ENCODE results near the gene SYNDIG1L.
"Not testable (repeated sequence)": the region's sequence is repeated elsewhere in the genome, so short reads cannot be mapped to it uniquely, and the experiment has no call there.

The SYNDIG1L gene

GRCh38 chr14:74426202-74426582 lies at the start of gene SYNDIG1L:
Gene SYNDIG1L, minus strand, starts transcription at chr14:74426210. Its CDS starts 16,466 bp downstream, at chr14:74409744.
- DNase-seq: no peak

GRCh38 chr14:74475678-74476077 lies 49.7 kb upstream of the SYNDIG1L start:
- no peak for DNase-seq

DNA sequence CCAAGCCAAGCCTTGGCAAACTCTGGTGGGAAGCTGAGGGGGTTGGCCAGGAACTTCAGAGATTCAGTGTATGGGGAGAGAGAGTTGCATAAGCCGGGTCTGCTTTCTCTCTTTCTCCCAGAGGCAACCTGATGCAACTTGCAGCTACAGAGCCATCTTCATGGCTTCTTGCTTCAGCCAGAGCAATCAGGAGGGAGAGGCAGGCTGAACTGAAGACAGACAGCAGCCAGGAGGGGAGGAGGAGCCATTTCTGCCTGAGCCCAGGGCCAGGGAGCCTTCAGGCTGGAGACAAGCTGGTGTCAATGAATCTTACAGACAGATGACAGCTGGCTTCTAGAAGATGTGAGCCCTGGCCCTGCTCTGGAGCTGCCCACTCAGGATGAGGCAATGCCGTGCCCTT lies 48.4 kb upstream of the SYNDIG1L start:
- no peak for DNase-seq

GRCh38 chr14:74472601-74473000 lies 46.6 kb upstream of the SYNDIG1L start:
- no peak for DNase-seq

DNA sequence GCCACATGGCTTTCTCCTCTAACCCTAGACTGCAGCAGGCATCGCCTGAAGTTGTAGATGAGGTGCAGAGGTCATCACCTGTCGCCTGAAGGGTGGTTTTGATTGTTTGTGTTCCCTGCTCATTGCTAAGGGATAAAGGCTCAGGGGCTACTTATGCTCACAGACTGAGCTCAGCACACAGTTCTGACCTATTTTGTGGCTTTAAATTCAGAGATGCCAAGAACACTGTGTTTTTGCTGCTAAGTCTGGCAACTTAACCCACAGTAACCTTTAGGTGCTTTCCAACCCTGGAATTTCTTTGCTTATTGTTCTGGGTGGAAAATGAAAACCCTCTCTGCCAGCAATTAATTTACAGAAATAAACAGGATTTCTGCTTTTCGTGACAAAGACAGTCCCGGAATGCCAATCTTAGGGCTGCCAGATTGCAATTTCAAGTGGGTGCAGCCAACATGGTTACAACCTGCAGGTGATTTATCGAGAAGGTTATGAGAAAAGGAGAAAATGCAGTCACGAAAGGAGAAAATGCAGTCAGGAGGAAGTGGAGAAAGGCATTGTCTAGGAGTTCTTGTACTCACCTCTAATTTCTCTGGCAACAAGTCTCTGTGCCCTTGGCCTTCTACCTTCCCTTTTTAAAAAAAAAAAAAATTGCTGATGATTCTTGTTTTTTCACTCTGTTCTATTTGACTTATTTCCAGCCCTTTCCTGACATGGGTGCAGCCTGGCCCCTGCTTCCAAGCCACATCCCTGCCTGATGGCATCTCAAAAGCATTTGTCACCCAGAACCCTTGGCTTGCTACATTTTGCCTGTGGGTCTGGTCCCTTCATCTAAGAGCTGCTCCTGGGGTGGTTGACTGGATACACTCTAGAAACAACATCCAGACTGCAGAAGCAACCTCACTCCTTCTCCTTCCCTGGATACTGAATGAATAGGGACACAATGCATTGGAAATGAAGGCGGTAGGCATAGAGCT lies 43.8 kb upstream of the SYNDIG1L start:
- DNase-seq: no peak

DNA sequence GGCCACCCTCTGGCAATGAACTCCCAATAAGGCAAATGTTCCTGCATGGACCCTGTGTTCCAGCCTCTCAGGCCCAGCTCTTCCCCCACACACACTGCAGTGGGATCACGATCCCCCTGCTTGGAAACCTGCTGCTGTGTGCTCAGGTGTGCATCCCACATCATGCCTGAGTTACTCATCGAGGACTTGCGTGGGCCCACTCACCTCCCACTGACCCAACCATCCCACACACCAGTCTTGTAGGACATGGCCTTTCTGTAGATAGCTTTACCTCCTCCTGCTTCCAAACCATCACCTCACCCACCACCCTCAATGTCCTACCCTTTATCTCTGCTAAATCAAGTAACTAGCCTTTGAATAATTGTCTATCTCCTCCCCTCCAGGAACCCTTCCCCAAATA lies 42.5 kb upstream of the SYNDIG1L start:
- DNase-seq: no peak

DNA sequence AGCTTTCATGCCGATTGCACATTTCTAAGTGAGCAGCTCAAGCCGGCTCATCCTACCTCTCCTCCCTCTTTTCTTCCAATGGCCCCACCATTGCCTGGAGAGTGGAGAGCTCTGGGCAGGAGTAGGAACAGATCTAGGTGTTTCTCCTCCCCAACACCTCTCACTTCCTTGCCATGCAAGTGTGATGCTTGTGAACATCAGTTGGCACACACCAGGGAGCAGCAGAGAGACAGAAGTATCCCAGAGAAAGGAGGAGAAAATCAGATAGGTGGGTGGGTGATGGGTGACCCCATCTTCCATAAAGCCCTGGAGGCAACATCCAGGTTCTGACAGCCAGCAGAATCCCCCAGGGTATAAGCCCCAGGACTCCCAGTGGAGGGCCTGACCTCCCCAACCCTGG lies 39.3 kb upstream of the SYNDIG1L start:
- no peak for DNase-seq

- no peak for DNase-seq
Observed at GRCh38 chr14:74464785-74465184, 38.8 kb upstream of the SYNDIG1L start.

DNA sequence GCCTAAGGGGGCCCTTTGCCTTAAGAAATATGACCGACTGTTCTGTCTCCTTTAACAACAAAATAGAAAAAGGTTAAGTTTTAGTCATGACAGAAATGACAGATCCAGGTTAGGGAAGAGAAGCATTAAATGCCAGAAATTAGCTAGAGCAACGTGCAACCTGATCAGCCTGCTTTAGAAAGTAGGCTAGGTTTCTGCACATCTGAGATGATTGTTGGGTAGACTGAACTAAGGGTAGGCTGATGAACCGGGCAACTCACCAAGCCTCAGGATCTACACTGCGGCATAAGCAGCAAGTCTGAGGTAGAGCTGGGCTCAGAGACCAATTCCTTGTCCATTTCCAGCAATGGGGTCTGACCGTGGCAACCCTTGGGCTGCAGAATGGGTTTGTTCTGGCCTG lies 37.7 kb upstream of the SYNDIG1L start:
- DNase-seq: no peak

DNA sequence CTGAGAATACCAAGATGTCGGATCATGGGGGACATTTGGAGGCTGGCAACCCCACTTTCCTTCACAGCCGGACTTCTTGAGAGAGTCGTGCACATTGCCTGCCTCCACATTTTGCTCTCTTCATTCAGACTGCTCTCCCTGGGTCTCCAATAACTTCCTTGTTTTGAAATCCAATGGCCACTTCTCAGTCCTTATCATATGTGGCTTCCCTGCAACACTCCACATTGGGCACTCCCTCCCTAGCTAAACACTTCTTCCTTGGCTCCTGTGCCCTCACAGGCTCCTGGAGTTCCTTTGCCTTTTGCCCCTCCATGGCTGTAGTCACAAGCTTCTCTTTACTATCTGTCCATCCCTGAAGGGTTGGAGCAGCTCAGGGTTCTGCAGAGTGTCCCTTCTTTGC lies 37.0 kb upstream of the SYNDIG1L start:
- DNase-seq: peak; percentile 10

DNA sequence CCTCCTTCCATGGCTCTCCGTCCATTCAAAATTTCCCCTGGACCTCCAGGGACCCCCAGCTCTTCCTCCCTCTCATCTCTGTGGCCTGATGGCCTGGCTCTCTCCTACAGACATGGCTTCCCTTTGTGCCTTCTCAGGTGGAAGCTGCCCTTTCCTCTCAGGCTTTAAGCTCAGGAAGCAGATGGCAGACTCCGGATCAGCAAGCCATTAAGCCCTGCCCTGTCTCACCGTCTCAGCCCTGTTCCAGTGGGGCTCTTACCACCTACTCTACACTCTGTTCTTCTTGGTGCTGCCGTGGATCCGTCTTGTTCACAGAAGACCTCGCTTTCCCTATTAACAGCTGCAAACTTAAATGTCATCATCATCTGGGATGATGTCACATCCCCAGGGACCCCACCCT lies 34.0 kb upstream of the SYNDIG1L start:
- peak; percentile 16 for DNase-seq

GRCh38 chr14:74459289-74459946 lies 33.4 kb upstream of the SYNDIG1L start:
- peak; percentile 79 for DNase-seq

DNA sequence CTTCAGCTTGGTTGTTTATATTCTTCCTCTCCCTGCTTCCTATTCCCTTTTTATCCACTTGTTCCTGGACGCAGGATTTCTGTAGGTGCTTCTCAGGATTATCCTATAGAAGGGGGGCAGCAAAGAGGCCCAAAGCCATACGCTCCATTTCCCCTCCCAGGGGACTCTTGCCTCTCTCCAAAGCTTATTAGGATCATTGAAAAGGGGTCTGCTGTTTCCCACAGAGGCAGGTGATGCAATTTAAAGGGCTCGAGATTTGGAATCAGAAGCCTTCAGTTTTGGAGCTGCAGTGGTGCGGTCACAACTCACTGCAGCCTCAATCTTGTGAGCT lies 31.5 kb upstream of the SYNDIG1L start:
- DNase-seq: no peak

DNA sequence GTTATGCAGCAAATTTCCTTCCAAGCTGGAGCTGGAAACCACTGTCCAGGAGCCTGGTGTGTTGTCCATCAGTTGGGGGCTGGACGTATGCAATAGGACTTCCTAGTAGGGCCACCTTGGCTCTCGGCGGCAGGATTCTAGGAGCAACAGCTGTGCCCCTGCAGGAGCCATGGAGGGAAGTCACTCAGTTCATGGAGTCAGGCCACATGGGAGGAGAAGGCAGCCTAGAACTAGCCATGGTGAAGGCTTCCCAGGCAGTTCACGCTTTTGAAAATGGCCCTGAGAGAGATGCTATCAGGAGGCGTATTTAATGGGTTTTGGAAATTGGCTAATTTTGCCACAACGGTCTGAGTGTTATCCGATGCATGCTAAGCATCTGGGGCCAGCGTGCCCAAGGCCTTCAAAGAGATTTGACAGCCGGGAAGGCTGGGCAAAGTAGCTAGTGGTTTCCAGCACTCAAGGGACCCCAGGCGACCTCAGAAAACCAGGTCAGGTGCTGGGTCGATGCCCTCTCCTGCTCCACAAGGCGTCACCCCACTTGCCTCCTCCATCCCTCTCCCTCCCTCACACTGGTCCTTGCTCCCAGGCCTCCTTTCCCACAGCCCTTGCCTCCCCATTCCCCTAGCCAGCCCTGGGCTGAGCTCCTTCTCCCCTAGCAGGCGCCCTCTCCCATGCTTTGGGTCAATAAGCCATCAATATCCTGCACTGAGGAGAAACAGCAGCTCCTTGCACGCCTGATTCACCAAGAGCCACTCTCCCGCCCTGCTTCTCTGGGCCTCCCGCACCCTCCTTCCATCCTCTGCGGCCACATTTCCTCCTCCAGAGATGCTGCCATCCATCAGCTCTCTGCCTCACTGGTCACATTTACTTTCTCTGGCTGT lies 30.9 kb upstream of the SYNDIG1L start:
- DNase-seq: no peak

- not testable (repeated sequence) for DNase-seq
Observed at GRCh38 chr14:74454397-74454796, 28.4 kb upstream of the SYNDIG1L start.

DNA sequence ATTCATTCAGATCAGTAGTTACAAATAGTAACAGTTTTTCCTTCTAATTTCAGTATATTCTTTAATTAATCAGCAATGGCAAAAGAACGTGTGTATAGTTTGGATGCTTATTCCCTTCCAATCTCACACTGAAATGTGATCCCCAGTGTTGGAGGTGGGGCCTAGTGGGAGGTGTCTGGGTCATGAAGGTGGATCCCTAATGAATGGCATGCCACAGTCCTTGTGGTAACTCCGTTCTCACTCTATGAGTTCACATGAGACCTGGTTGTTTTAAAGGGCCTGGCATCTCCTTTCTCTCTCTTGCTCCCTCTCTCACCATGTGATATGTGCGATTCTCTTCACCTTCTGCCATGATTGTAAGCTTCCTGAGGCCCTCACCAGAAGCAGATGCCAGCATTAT lies 18.9 kb upstream of the SYNDIG1L start:
- no peak for DNase-seq

GRCh38 chr14:74442757-74443156 lies 16.7 kb upstream of the SYNDIG1L start:
- no peak for DNase-seq

- DNase-seq: no peak
Observed at GRCh38 chr14:74441113-74441512, 15.1 kb upstream of the SYNDIG1L start.

GRCh38 chr14:74438351-74438915 lies 12.4 kb upstream of the SYNDIG1L start:
- no peak for DNase-seq

DNA sequence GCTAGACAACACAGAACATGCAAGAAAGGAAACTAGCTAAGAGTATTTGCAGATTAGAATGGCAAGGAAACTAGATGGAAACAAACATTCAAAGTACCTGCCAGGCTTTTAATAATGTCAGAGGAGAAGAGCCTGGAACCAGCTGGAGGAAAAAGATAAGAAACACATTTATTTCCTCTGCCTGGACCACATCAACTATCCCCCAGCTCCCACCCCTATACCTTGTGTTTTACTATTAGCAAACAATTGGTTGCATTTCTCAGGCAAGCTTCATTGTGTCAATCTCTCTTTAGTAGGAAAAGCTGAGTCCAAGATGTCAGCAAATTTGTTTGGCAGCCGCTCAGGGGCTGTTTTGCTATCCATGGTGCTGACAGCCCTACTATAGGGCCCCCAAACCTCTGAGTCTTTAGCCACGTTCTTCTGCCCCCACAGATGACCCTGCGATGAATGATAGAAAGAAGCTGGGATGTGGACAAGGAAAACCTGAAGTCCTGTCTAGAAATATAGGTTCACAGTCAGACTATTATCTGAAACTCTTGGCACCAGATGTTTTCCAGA lies 11.6 kb upstream of the SYNDIG1L start:
- DNase-seq: peak; percentile 43

- no peak for DNase-seq
Observed at GRCh38 chr14:74434294-74434693, 8.3 kb upstream of the SYNDIG1L start.

GRCh38 chr14:74429991-74430390 lies 4.0 kb upstream of the SYNDIG1L start:
- peak; percentile 12 for DNase-seq
